WERI-Rb-1 (cell line): ENCODE data around the gene CEBPZ.

ENCODE experiments used
- DNase-seq: peaks from one replicate; pipeline ENCODE4 v3.0.0-alpha.2; 2020
- H3K27ac ChIP-seq: fragments of 250-450 bp; sonication (Bioruptor Pico); 2 replicates; pipeline ENCODE4 v1.5.1; 2020; ENCODE audit warnings: mild to moderate bottlenecking, moderate library complexity
- H3K27me3 ChIP-seq: fragments of 250-450 bp; sonication (Bioruptor Pico); 2 replicates; pipeline ENCODE4 v1.5.1; 2021; ENCODE audit warnings: mild to moderate bottlenecking, low read depth, moderate library complexity; ENCODE audit not compliant: insufficient read depth, severe bottlenecking
- H3K36me3 ChIP-seq: fragments of 250-450 bp; sonication (Bioruptor Pico); 2 replicates; pipeline ENCODE4 v1.5.1; 2020; ENCODE audit warnings: mild to moderate bottlenecking, moderate library complexity
- H3K4me3 ChIP-seq: 2 replicates; pipeline ENCODE4 v1.5.1; 2011; ENCODE audit warnings: low read depth, mild to moderate bottlenecking, control low read depth, low read length
- H3K9me3 ChIP-seq: fragments of 250-450 bp; sonication (Bioruptor Pico); 2 replicates; pipeline ENCODE4 v1.5.1; 2021; ENCODE audit warnings: mild to moderate bottlenecking, moderate library complexity; ENCODE audit not compliant: severe bottlenecking
- CTCF ChIP-seq: IDR thresholded peaks from 2 replicates; pipeline ENCODE4 v1.5.1; 2011; ENCODE audit warnings: low read depth, mild to moderate bottlenecking, control low read depth, inconsistent platforms, low read length

The CEBPZ gene

GRCh38 chr2:37167636-37168180 is 63.7 kb downstream of the CEBPZ start:
- no peak for DNase-seq
- Histone ChIP-seq H3K27me3 (no peaks in the 10 kb centered on the region), H3K36me3 (no peaks in the 10 kb centered on the region), H3K27ac (no peak overlapping the region), H3K9me3 (peaks cover 12% of the 10 kb centered on the region), H3K4me3 (no peak overlapping the region)
- TF ChIP-seq CTCF, result no peak

GRCh38 chr2:37164757-37165156 is 66.6 kb downstream of the CEBPZ start:
- no peak for TF ChIP-seq CTCF

GRCh38 chr2:37156857-37157714 is 74.3 kb downstream of the CEBPZ start, which contains the start of gene EIF2AK2:
Gene EIF2AK2 (minus strand): TSS chr2:37156980. CDS start chr2:37147806, 9,174 bp downstream.
- Histone ChIP-seq H3K27ac (peak within 1 kb of the TSS; percentile 93), H3K9me3 (no peaks in the 10 kb centered on the region), H3K4me3 (peak within 1 kb of the TSS; percentile 87), H3K36me3 (peaks cover 19% of the 10 kb centered on the region), H3K27me3 (no peaks in the 10 kb centered on the region)
- DNase-seq, result peak; percentile 91
- TF ChIP-seq CTCF, result no peak

More at GRCh38 chr2:37164757-37165156, 66.6 kb downstream of the CEBPZ start:
- no peaks in the 10 kb centered on the region for H3K27me3 ChIP-seq
- DNase-seq, result no peak
- no peak overlapping the region for H3K27ac ChIP-seq
- peaks cover 12% of the 10 kb centered on the region for H3K9me3 ChIP-seq
- H3K36me3 ChIP-seq, result no peaks in the 10 kb centered on the region
- H3K4me3 ChIP-seq, result no peak overlapping the region

- Histone ChIP-seq H3K36me3 (peaks cover 19% of the 10 kb centered on the region), H3K27me3 (no peaks in the 10 kb centered on the region), H3K27ac (peak overlapping the region; percentile 93), H3K9me3 (no peaks in the 10 kb centered on the region), H3K4me3 (peak overlapping the region; percentile 87)
- TF ChIP-seq CTCF, result no peak
- DNase-seq, result peak; percentile 52
Measured at GRCh38 chr2:37156071-37156856, 75.1 kb downstream of the CEBPZ start.

GRCh38 chr2:37154785-37155184 is 76.6 kb downstream of the CEBPZ start:
- H3K9me3 ChIP-seq, result no peaks in the 10 kb centered on the region
- H3K36me3 ChIP-seq, result peaks cover 19% of the 10 kb centered on the region
- TF ChIP-seq CTCF, result no peak
- H3K4me3 ChIP-seq, result no peak overlapping the region
- no peak overlapping the region for H3K27ac ChIP-seq
- DNase-seq, result no peak
- H3K27me3 ChIP-seq, result no peaks in the 10 kb centered on the region
